GM12892 (cell line): Measurements from ENCODE around the gene CYP19A1.

Source experiments
- POLR2A ChIP-seq: IDR thresholded peaks from 2 replicates; pipeline ENCODE4 v1.6.1; 2011; ENCODE audit warnings: low read depth, low read length, control low read depth
- TAF1 ChIP-seq: IDR thresholded peaks from 2 replicates; pipeline ENCODE4 v1.6.1; 2011; ENCODE audit warnings: low read depth, mild to moderate bottlenecking, control low read depth, low read length, borderline replicate concordance

DNA sequence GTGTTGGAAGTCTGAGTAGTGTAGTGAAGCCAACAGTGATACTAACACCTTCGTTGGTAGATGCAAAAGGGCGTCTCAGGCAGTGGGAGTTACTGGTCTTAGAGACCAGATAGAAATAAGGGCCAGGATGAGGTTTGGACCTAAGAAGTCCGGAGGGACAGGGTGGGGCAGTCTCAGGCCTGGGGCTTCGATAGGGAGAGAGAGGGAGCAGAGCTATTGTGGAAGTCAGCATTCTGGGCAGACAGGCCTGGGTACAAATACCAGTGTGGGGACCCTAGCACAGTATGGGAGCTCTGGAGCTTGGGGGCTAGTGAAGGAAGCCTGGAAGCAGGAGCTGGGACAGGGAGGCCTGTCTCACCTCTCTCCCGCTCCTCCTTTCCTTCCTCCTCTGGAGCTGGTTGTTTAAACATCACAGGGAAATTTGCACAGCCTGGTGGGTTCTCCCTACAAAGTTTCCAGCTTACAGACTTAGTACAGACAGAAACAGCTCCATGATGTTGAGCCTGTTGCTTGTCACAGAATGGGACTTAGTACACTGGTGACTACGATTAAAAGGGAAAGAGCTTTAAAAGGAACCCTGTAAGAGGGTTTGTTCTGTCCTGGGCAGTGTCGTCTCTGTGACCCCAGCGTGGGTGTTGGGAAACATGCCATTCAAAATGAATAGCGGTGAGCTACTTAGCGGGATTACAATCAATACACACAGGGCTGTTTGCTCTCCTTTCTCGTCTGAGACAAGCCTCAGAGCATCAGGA, 167.3 kb downstream of the CYP19A1 start:
- TF ChIP-seq POLR2A (no peak), TAF1 (no peak)
